Keratinocyte (primary cell): ENCODE measurements around the gene TNIK. TPM values are rescaled to one million over a fixed set of nuclear protein-coding genes. Genes with fewer than 3 reads are reported as not detected.

Experiments used
- DNase-seq: peaks from one replicate; pipeline ENCODE4 v3.0.0-alpha.2; 2011; ENCODE audit warnings: low read depth, missing footprints, low spot score
- FAIRE-seq: peaks from 2 replicates; lab custom pipeline; 2011; peaks lifted over from hg19 to GRCh38; lab: Jason Lieb, UNC
- H2AFZ ChIP-seq: 2 replicates; pipeline ENCODE4 v1.6.0; 2012; ENCODE audit warnings: low read length, control low read depth, inconsistent platforms; ENCODE audit not compliant: control insufficient read depth
- H3K27ac ChIP-seq: 2 replicates; pipeline ENCODE4 v1.5.1; 2011; ENCODE audit warnings: low read length; ENCODE audit not compliant: control insufficient read depth, insufficient read depth
- H3K27me3 ChIP-seq: 3 replicates; pipeline ENCODE4 v1.6.0; 2011; ENCODE audit warnings: low read length; ENCODE audit not compliant: control insufficient read depth, insufficient read depth; ENCODE audit errors: extremely low read depth
- H3K36me3 ChIP-seq, 2 experiments: 2 replicates in 1 of 2; 3 replicates in 1 of 2; pipeline ENCODE4 v1.5.1; 2011; ENCODE audit warnings: low read length in 2 of 2, mild to moderate bottlenecking in 1 of 2; ENCODE audit not compliant: control insufficient read depth in 2 of 2, insufficient read depth in 2 of 2; ENCODE audit errors: extremely low read depth in 1 of 2
- H3K4me1 ChIP-seq: 3 replicates; pipeline ENCODE4 v1.5.1; 2011; ENCODE audit warnings: low read length; ENCODE audit not compliant: control insufficient read depth, insufficient read depth; ENCODE audit errors: extremely low read depth
- H3K4me2 ChIP-seq: 3 replicates; pipeline ENCODE4 v1.6.0; 2011; ENCODE audit warnings: low read depth, low read length; ENCODE audit not compliant: control insufficient read depth, insufficient read depth; ENCODE audit errors: extremely low read depth
- H3K4me3 ChIP-seq, 3 experiments: fragments of 200-600 bp in 1 of 3; sonication (generic) in 1 of 3; 2 replicates in 2 of 3; 3 replicates in 1 of 3; pipeline ENCODE4 v1.5.1; 2011 to 2016; ENCODE audit warnings: low read length in 3 of 3, mild to moderate bottlenecking in 3 of 3, control low read depth in 2 of 3, inconsistent platforms in 1 of 3, low read depth in 1 of 3, mixed read lengths in 1 of 3, mixed run types in 1 of 3, moderate library complexity in 1 of 3; ENCODE audit not compliant: control insufficient read depth in 2 of 3, insufficient read depth in 2 of 3; ENCODE audit errors: extremely low read depth in 1 of 3
- H3K79me2 ChIP-seq: 2 replicates; pipeline ENCODE4 v1.6.0; 2012; ENCODE audit warnings: low read length; ENCODE audit not compliant: control insufficient read depth, insufficient read depth
- H3K9ac ChIP-seq: 3 replicates; pipeline ENCODE4 v1.6.0; 2011; ENCODE audit warnings: low read length; ENCODE audit not compliant: control insufficient read depth, insufficient read depth; ENCODE audit errors: extremely low read depth
- H3K9me1 ChIP-seq: 3 replicates; pipeline ENCODE4 v1.6.0; 2011; ENCODE audit warnings: low read length; ENCODE audit not compliant: control insufficient read depth, insufficient read depth; ENCODE audit errors: extremely low read depth
- H3K9me3 ChIP-seq: 2 replicates; pipeline ENCODE4 v1.5.1; 2012; ENCODE audit warnings: low read depth, low read length; ENCODE audit not compliant: control insufficient read depth
- H4K20me1 ChIP-seq: 3 replicates; pipeline ENCODE4 v1.6.0; 2011; ENCODE audit warnings: low read length; ENCODE audit not compliant: control insufficient read depth, insufficient read depth; ENCODE audit errors: extremely low read depth
- CTCF ChIP-seq, 3 experiments: IDR thresholded peaks in 1 of 3; conservative IDR thresholded peaks in 1 of 3; optimal IDR thresholded peaks in 1 of 3; 2 replicates in 2 of 3; 3 replicates in 1 of 3; pipeline versions ENCODE3 to v1.5.1; 2011; ENCODE audit warnings: low read length in 3 of 3, mild to moderate bottlenecking in 3 of 3, moderate library complexity in 2 of 3, control low read depth in 1 of 3, inconsistent platforms in 1 of 3; ENCODE audit not compliant: insufficient read depth in 2 of 3; ENCODE audit errors: extremely low read depth in 1 of 3
- EZH2 ChIP-seq: IDR thresholded peaks from one replicate; pipeline ENCODE4 v1.6.1; 2012; ENCODE audit warnings: inconsistent platforms, mild to moderate bottlenecking, low read length, moderate library complexity
- dilution Hi-C: fragments of 300-500 bp; cut with MboI; formaldehyde crosslinking; loops from one replicate; pipeline ENCODE4 v1.7.0; 2020; ENCODE audit warnings: low sequenced_read_pairs; ENCODE audit not compliant: extremely low pct_ligation_motif_present
- polyA plus RNA-seq, 5 experiments: library from polyadenylated mRNA; depleted of rRNA in 3 of 5; stranded (reverse) in 3 of 5; stranded (forward) in 1 of 5; unstranded in 1 of 5; fragments of >200 nt; gene quantifications; 1 replicate in 1 of 5; 2 replicates in 3 of 5; 3 replicates in 1 of 5; pipeline versions ENCODE4 v1.2.1 to v1.2.3, GENCODE V29; 2011 to 2012; ENCODE audit warnings: missing spikeins in 2 of 5, low read depth in 1 of 5, low replicate concordance in 1 of 5

The TNIK gene
- polyA plus RNA-seq, 1 donor (not counting 4 experiments of a cell fraction or from before 2014, with no cell fraction given), result 4.4 TPM

- Histone ChIP-seq H3K79me2 (no peaks in the 10 kb centered on the region), H3K4me1 (no peaks in the 10 kb centered on the region), H3K27ac (no peak overlapping the region), H3K9me1 (no peaks in the 10 kb centered on the region), H3K9ac (no peak overlapping the region), H3K9me3 (no peaks in the 10 kb centered on the region), H3K4me3 (no peak overlapping the region), H2AFZ (no peak overlapping the region), H4K20me1 (no peaks in the 10 kb centered on the region), H3K27me3 (no peaks in the 10 kb centered on the region), H3K4me2 (no peak overlapping the region), H3K36me3 (no peaks in the 10 kb centered on the region)
- TF ChIP-seq CTCF (optimal IDR thresholded peaks at IDR 0.05 in 1 of 3, IDR thresholded peaks at IDR 0.05 in 1 of 3, conservative IDR thresholded peaks at IDR 0.05 in 1 of 3; ENCODE audit: extremely low read depth in 1 of 3, insufficient read depth in 2 of 3, low read length in 3 of 3) (no peak), EZH2 (no peak)
- FAIRE-seq (no peak), DNase-seq (no peak)
- dilution Hi-C loops, result no loop called here
These were observed 71.7 kb downstream of the TNIK start for GRCh38 chr3:171388527-171388926.

GRCh38 chr3:171387062-171387461, 73.1 kb downstream of the TNIK start:
- FAIRE-seq (no peak), DNase-seq (no peak)
- no peak overlapping the region for H3K4me2 ChIP-seq
- dilution Hi-C loops, result no loop called here
- TF ChIP-seq CTCF (optimal IDR thresholded peaks at IDR 0.05 in 1 of 3, IDR thresholded peaks at IDR 0.05 in 1 of 3, conservative IDR thresholded peaks at IDR 0.05 in 1 of 3; ENCODE audit: extremely low read depth in 1 of 3, insufficient read depth in 2 of 3, low read length in 3 of 3), result no peak
- no peak for TF ChIP-seq EZH2
- H3K4me1 ChIP-seq, result no peaks in the 10 kb centered on the region
- no peaks in the 10 kb centered on the region for H3K27me3 ChIP-seq
- H3K27ac ChIP-seq, result no peak overlapping the region
- no peaks in the 10 kb centered on the region for H3K9me1 ChIP-seq
- H4K20me1 ChIP-seq, result no peaks in the 10 kb centered on the region
- no peak overlapping the region for H2AFZ ChIP-seq
- H3K9me3 ChIP-seq, result no peaks in the 10 kb centered on the region
- no peak overlapping the region for H3K9ac ChIP-seq
- H3K79me2 ChIP-seq, result no peaks in the 10 kb centered on the region
- H3K36me3 ChIP-seq, result no peaks in the 10 kb centered on the region
- no peak overlapping the region for H3K4me3 ChIP-seq
